Activated T-cell treated with anti-CD3 and anti-CD28 coated beads, Interleukin-2, amount 50 U/mL, for 72 hours (primary cell): ENCODE data around the gene CCT6B. TPM values are rescaled to one million over a fixed set of nuclear protein-coding genes. Genes with fewer than 3 reads are reported as not detected.
A peak's percentile ranks its signal among the peaks of the same experiment; 100 is the strongest.

ENCODE experiments used
- ATAC-seq, 2 donors: fragments of 150-1000 bp; cut with Tn5 transposase; replicated peaks in 1 of 2; 2 replicates each; pipeline ENCODE4 v1.10.0; 2021; ENCODE audit warnings: moderate library complexity in 2 of 2, mild to moderate bottlenecking in 1 of 2
- DNase-seq, 2 donors: peaks; one replicate each; pipeline ENCODE4 v3.0.0; 2021 to 2022; ENCODE audit warnings: mixed read lengths in 1 of 2
- H3K27ac Mint-ChIP-seq: one replicate; pipeline ENCODE4 v1.8.0; 2022; ENCODE audit warnings: mild to moderate bottlenecking, moderate library complexity, mixed read lengths
- H3K27me3 Mint-ChIP-seq: one replicate; pipeline ENCODE4 v1.8.0; 2022; ENCODE audit warnings: low read depth, mixed read lengths
- H3K36me3 Mint-ChIP-seq, 2 donors: one replicate each; pipeline ENCODE4 v1.8.0; 2022; ENCODE audit warnings: mixed read lengths in 2 of 2, mild to moderate bottlenecking in 1 of 2; ENCODE audit not compliant: insufficient read depth in 2 of 2
- H3K4me1 Mint-ChIP-seq: one replicate; pipeline ENCODE4 v1.8.0; 2022; ENCODE audit warnings: low read depth, mixed read lengths
- H3K4me3 Mint-ChIP-seq, 2 donors: one replicate each; pipeline ENCODE4 v1.8.0; 2022; ENCODE audit warnings: mild to moderate bottlenecking in 2 of 2, mixed read lengths in 2 of 2, moderate library complexity in 2 of 2
- H3K9me3 Mint-ChIP-seq, 2 donors: one replicate each; pipeline ENCODE4 v1.8.0; 2022; ENCODE audit warnings: mixed read lengths in 2 of 2
- total RNA-seq, 2 donors: library from RNA; stranded (reverse); gene quantifications; one replicate each; pipeline ENCODE4 v1.2.3, GENCODE V29; 2022

CCT6B gene
- total RNA-seq, 2 donors from 2014 or later, result 2.8 to 3.4 TPM

GRCh38 chr17:34993031-34993430 lies 31.8 kb upstream of the CCT6B start:
- Mint-ChIP-seq H3K27ac (peak overlapping the region; percentile 55), H3K27me3 (no peaks in the 10 kb centered on the region), H3K4me3 (no peak overlapping the region), H3K9me3 (no peaks in the 10 kb centered on the region), H3K36me3 (peaks cover 0 to 13% of the 10 kb centered on the region in 2 donors), H3K4me1 (peaks cover under 1% of the 10 kb centered on the region)
- ATAC-seq (no peak), DNase-seq (no peak)

GRCh38 chr17:34991606-34992005 lies 30.3 kb upstream of the CCT6B start:
- no peak for ATAC-seq
- no peak for DNase-seq
- H3K4me1 Mint-ChIP-seq, result no peaks in the 10 kb centered on the region
- no peak overlapping the region for H3K4me3 Mint-ChIP-seq
- H3K27me3 Mint-ChIP-seq, result no peaks in the 10 kb centered on the region
- no peak overlapping the region for H3K27ac Mint-ChIP-seq
- no peaks in the 10 kb centered on the region for H3K9me3 Mint-ChIP-seq
- H3K36me3 Mint-ChIP-seq, result peaks cover 0 to 16% of the 10 kb centered on the region in 2 donors

GRCh38 chr17:34990921-34991365 lies 29.7 kb upstream of the CCT6B start:
- Mint-ChIP-seq H3K36me3 (peaks cover 0 to 18% of the 10 kb centered on the region in 2 donors), H3K4me3 (no peak overlapping the region), H3K27me3 (no peaks in the 10 kb centered on the region), H3K27ac (no peak overlapping the region), H3K9me3 (no peaks in the 10 kb centered on the region), H3K4me1 (no peaks in the 10 kb centered on the region)
- ATAC-seq (no peak), DNase-seq (no peak)

GRCh38 chr17:34989473-34989872 lies 28.2 kb upstream of the CCT6B start:
- no peak overlapping the region for H3K4me3 Mint-ChIP-seq
- H3K27ac Mint-ChIP-seq, result peak overlapping the region; percentile 25
- no peaks in the 10 kb centered on the region for H3K9me3 Mint-ChIP-seq
- peaks cover 8% of the 10 kb centered on the region for H3K4me1 Mint-ChIP-seq
- H3K27me3 Mint-ChIP-seq, result no peaks in the 10 kb centered on the region
- ATAC-seq (no peak), DNase-seq (no peak)
- H3K36me3 Mint-ChIP-seq, result peaks cover 0 to 18% of the 10 kb centered on the region in 2 donors

GRCh38 chr17:34988644-34989043 lies 27.4 kb upstream of the CCT6B start:
- no peak for ATAC-seq
- H3K9me3 Mint-ChIP-seq, result no peaks in the 10 kb centered on the region
- H3K4me3 Mint-ChIP-seq, result no peak overlapping the region
- peaks cover 0 to 20% of the 10 kb centered on the region in 2 donors for H3K36me3 Mint-ChIP-seq
- H3K27me3 Mint-ChIP-seq, result no peaks in the 10 kb centered on the region
- H3K4me1 Mint-ChIP-seq, result peaks cover 16% of the 10 kb centered on the region
- H3K27ac Mint-ChIP-seq, result no peak overlapping the region
- DNase-seq, result no peak

- Mint-ChIP-seq H3K9me3 (no peaks in the 10 kb centered on the region), H3K27me3 (no peaks in the 10 kb centered on the region), H3K4me3 (no peak overlapping the region), H3K27ac (no peak overlapping the region), H3K4me1 (peaks cover 30% of the 10 kb centered on the region), H3K36me3 (peaks cover 0 to 19% of the 10 kb centered on the region in 2 donors)
- DNase-seq (no peak), ATAC-seq (no peak)
Measured at GRCh38 chr17:34987232-34987631, 26.0 kb upstream of the CCT6B start.

- ATAC-seq (no peak), DNase-seq (no peak)
- Mint-ChIP-seq H3K9me3 (no peaks in the 10 kb centered on the region), H3K36me3 (peaks cover 0 to 5% of the 10 kb centered on the region in 2 donors), H3K27ac (peak overlapping the region; percentile 95), H3K4me1 (peaks cover 55% of the 10 kb centered on the region), H3K4me3 (peak overlapping the region; percentile 87 to 93), H3K27me3 (no peaks in the 10 kb centered on the region)
Measured at GRCh38 chr17:34981538-34982241, 20.4 kb upstream of the CCT6B start.

- Mint-ChIP-seq H3K27me3 (no peaks in the 10 kb centered on the region), H3K27ac (peak overlapping the region; percentile 95), H3K36me3 (peaks cover 0 to 2% of the 10 kb centered on the region in 2 donors), H3K9me3 (no peaks in the 10 kb centered on the region), H3K4me3 (peak overlapping the region; percentile 93 to 95), H3K4me1 (peaks cover 55% of the 10 kb centered on the region)
- peak; percentile 91 to 92 for ATAC-seq
- DNase-seq, result peak; percentile 69 to 79
Measured at GRCh38 chr17:34980681-34981537, 19.6 kb upstream of the CCT6B start.

GRCh38 chr17:34980353-34980680 lies 19.1 kb upstream of the CCT6B start, which contains the start of gene LIG3:
TSS of gene LIG3 (plus strand) at chr17:34980512. CDS start at chr17:34983006, 2,494 bp downstream.
- H3K27me3 Mint-ChIP-seq, result no peaks in the 10 kb centered on the region
- H3K36me3 Mint-ChIP-seq, result peaks cover 0 to 2% of the 10 kb centered on the region in 2 donors
- ATAC-seq, result peak; percentile 89
- peak; percentile 95 to 96 for DNase-seq
- H3K27ac Mint-ChIP-seq, result peak within 1 kb of the TSS; percentile 95
- H3K9me3 Mint-ChIP-seq, result no peaks in the 10 kb centered on the region
- peaks cover 56% of the 10 kb centered on the region for H3K4me1 Mint-ChIP-seq
- H3K4me3 Mint-ChIP-seq, result peak within 1 kb of the TSS; percentile 95 to 96

GRCh38 chr17:34979650-34980352 lies 18.5 kb upstream of the CCT6B start:
- Mint-ChIP-seq H3K27ac (peak overlapping the region; percentile 95), H3K27me3 (no peaks in the 10 kb centered on the region), H3K4me1 (peaks cover 58% of the 10 kb centered on the region), H3K4me3 (peak overlapping the region; percentile 95 to 96), H3K9me3 (no peaks in the 10 kb centered on the region), H3K36me3 (peaks cover 0 to 2% of the 10 kb centered on the region in 2 donors)
- DNase-seq (no peak), ATAC-seq (no peak)

- ATAC-seq (no peak), DNase-seq (no peak)
- peak overlapping the region; percentile 95 to 96 for H3K4me3 Mint-ChIP-seq
- H3K36me3 Mint-ChIP-seq, result peaks cover 0 to 2% of the 10 kb centered on the region in 2 donors
- peaks cover 59% of the 10 kb centered on the region for H3K4me1 Mint-ChIP-seq
- H3K9me3 Mint-ChIP-seq, result no peaks in the 10 kb centered on the region
- H3K27me3 Mint-ChIP-seq, result no peaks in the 10 kb centered on the region
- peak overlapping the region; percentile 11 for H3K27ac Mint-ChIP-seq
Measured at GRCh38 chr17:34979153-34979552, 17.9 kb upstream of the CCT6B start.

- H3K4me3 Mint-ChIP-seq, result peak overlapping the region; percentile 2 to 52
- H3K9me3 Mint-ChIP-seq, result no peaks in the 10 kb centered on the region
- DNase-seq (peak; percentile 16 to 23), ATAC-seq (peak; percentile 79)
- no peaks in the 10 kb centered on the region for H3K36me3 Mint-ChIP-seq
- H3K27me3 Mint-ChIP-seq, result no peaks in the 10 kb centered on the region
- peak overlapping the region; percentile 1 for H3K27ac Mint-ChIP-seq
- H3K4me1 Mint-ChIP-seq, result peaks cover 31% of the 10 kb centered on the region
Measured at GRCh38 chr17:34974794-34975785, 13.8 kb upstream of the CCT6B start.
